Uterus (tissue), 4 donors: ENCODE measurements around the gene ZBTB49. TPM values are rescaled to one million over a fixed set of nuclear protein-coding genes. Genes with fewer than 3 reads are reported as not detected.
A peak's percentile ranks its signal among the peaks of the same experiment; 100 is the strongest.

Experiments
- DNase-seq, 2 donors: peaks; one replicate each; pipeline ENCODE4 v3.0.0-alpha.2; 2019 to 2020
- H3K27ac ChIP-seq, 2 donors: fragments of 200-600 bp; sonication (generic); 1 replicate in 1 of 2; 2 replicates in 1 of 2; pipeline ENCODE4 v1.5.1; 2016 to 2018
- H3K27me3 ChIP-seq, 2 donors: fragments of 200-600 bp; sonication (generic); one replicate each; pipeline ENCODE4 v1.5.1; 2018 to 2019; ENCODE audit warnings: control low read depth in 1 of 2
- H3K36me3 ChIP-seq, 2 donors: fragments of 200-600 bp; sonication (generic); one replicate each; pipeline ENCODE4 v1.5.1; 2019; ENCODE audit warnings: control low read depth in 1 of 2
- H3K4me1 ChIP-seq, 2 donors: fragments of 200-600 bp; sonication (generic); one replicate each; pipeline ENCODE4 v1.5.1; 2018 to 2019; ENCODE audit warnings: control low read depth in 1 of 2
- H3K4me3 ChIP-seq, 2 donors: fragments of 200-600 bp; sonication (generic); 1 replicate in 1 of 2; 2 replicates in 1 of 2; pipeline ENCODE4 v1.5.1; 2018 to 2019; ENCODE audit warnings: mild to moderate bottlenecking in 1 of 2
- H3K9me3 ChIP-seq, 2 donors: fragments of 200-600 bp; sonication (generic); one replicate each; pipeline ENCODE4 v1.5.1; 2019; ENCODE audit warnings: control low read depth in 1 of 2
- CTCF ChIP-seq, 4 experiments: fragments of 200-600 bp in 2 of 4; fragments of 450-650 bp in 2 of 4; sonication (generic) in 2 of 4; IDR thresholded peaks; one replicate each; pipeline ENCODE4 v1.5.1; 2016 to 2019; ENCODE audit warnings: antibody characterized with exemption in 4 of 4, mild to moderate bottlenecking in 2 of 4, moderate library complexity in 1 of 4
- POLR2A ChIP-seq, 2 donors: fragments of 450-650 bp; IDR thresholded peaks; one replicate each; pipeline ENCODE4 v1.6.1; 2016; ENCODE audit warnings: antibody characterized with exemption in 2 of 2, mild to moderate bottlenecking in 1 of 2, moderate library complexity in 1 of 2
- intact Hi-C: fragments of 100-400 bp; cut with DNase I; formaldehyde crosslinking; loops from one replicate; pipeline ENCODE4 v1.15.1; 2023; ENCODE audit warnings: low total_unique reads
- total RNA-seq, 4 donors: library from RNA; depleted of rRNA in 3 of 4; stranded (reverse); fragments of >200 nt in 3 of 4; gene quantifications; one replicate each; pipeline versions ENCODE4 v1.1.0 to v1.2.4, GENCODE V29; 2014 to 2023
- donor health status: DM: yes; HTN: yes; CAD: no.

ZBTB49 gene
- total RNA-seq, 4 donors from 2014 or later = 2.8 to 8.5 (median 6.6) TPM

- Histone ChIP-seq H3K36me3 (no peaks in the 10 kb centered on the region), H3K27ac (no peak overlapping the region), H3K27me3 (no peaks in the 10 kb centered on the region), H3K4me1 (no peaks in the 10 kb centered on the region), H3K4me3 (no peak overlapping the region), H3K9me3 (no peaks in the 10 kb centered on the region)
- DNase-seq = peak; percentile 24 to 37
- intact Hi-C loops = loop anchor here (10.0 kb wide), 1 partner anchor 80 kb away; no protein-coding TSS in a partner anchor
- TF ChIP-seq POLR2A (IDR thresholded peaks at IDR 0.05) = no peak
- peak; percentile 11 to 49 (median 36) for TF ChIP-seq CTCF (IDR thresholded peaks at IDR 0.05)
Observed at GRCh38 chr4:4334798-4335520, 44.9 kb downstream of the ZBTB49 start.

- Histone ChIP-seq H3K36me3 (no peaks in the 10 kb centered on the region), H3K9me3 (no peaks in the 10 kb centered on the region), H3K27ac (no peak overlapping the region), H3K4me1 (no peaks in the 10 kb centered on the region), H3K4me3 (no peak overlapping the region), H3K27me3 (no peaks in the 10 kb centered on the region)
- DNase-seq = no peak
- TF ChIP-seq CTCF (IDR thresholded peaks at IDR 0.05) (no peak), POLR2A (IDR thresholded peaks at IDR 0.05) (no peak)
- intact Hi-C loops = loop anchor here (10.0 kb wide), 1 partner anchor 84 kb away; no protein-coding TSS in a partner anchor
Observed at GRCh38 chr4:4338210-4339001, 48.4 kb downstream of the ZBTB49 start.

DNA sequence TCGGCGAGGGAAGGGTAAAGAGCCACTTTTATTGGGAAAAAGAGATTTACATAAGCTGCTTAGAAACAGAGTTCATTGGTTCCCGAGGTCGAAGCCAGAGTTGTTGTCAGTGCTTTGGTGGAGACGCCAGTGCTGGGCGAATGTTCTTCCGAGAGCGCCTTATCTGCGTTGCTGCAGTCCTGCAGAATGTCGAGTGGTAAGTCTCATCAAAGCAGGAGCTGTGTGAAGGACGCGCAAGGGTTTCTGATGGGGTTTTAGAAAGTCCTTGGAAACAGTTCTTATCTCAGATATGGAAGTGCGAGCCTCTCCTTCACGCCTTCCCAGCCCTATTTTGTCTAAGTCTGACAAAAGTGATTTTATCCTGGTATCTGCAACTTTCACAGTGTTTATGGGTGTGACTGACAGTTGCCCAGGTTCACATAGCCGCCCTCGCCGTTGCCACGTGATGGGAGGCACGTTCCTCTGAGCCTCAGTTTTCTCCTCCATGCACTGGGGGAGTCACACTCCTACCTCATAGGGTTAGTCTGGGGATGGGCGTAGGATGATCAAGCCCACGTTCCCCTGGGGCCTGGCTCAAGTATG, 49.5 kb downstream of the ZBTB49 start:
- DNase-seq = no peak
- no peaks in the 10 kb centered on the region for H3K9me3 ChIP-seq
- H3K27ac ChIP-seq = no peak overlapping the region
- no peak overlapping the region for H3K4me3 ChIP-seq
- TF ChIP-seq CTCF (IDR thresholded peaks at IDR 0.05) = no peak
- intact Hi-C loops = loop anchor here (10.0 kb wide), 1 partner anchor 85 kb away; no protein-coding TSS in a partner anchor
- no peaks in the 10 kb centered on the region for H3K4me1 ChIP-seq
- H3K36me3 ChIP-seq = no peaks in the 10 kb centered on the region
- no peaks in the 10 kb centered on the region for H3K27me3 ChIP-seq

DNA sequence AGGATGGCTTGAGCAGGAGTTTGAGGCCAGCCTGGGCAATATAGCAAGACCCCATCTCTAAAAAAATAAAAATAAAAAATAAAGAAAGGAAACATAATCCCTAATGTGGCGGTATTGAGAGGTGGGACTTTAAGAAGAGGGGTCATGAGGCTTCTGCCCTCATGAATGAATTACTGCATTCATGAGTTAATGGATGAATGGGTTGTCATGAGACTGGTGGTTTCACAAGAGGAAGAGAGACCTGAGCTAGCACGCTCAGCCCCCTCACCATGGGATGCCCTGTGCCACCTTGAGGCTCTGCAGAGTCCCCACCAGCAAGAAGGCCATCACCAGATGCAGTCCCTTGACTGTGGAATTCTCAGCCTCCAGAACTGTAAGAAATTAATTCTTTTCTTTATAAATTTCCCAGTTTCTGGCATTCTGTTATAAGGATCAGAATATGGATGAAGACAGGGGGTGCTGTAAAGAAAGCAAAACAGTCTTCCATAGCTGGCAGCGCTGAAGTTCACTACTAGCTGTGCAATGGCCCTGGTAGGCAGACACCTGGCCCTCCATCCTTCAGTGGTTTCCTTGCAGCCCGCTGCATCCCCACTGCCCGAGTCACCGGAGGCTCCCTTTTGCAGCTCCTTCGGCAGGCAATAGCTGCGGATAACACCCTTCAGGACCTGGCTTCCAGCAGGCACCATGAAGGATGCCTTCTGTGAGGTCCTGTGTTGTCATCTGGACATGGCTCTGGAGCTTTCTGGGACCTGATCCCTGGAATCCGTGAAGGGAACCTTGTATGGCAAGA, 52.0 kb downstream of the ZBTB49 start:
- no peaks in the 10 kb centered on the region for H3K9me3 ChIP-seq
- TF ChIP-seq CTCF (IDR thresholded peaks at IDR 0.05) (no peak), POLR2A (IDR thresholded peaks at IDR 0.05) (no peak)
- H3K4me1 ChIP-seq = no peaks in the 10 kb centered on the region
- intact Hi-C loops = no loop called here
- no peaks in the 10 kb centered on the region for H3K27me3 ChIP-seq
- no peak overlapping the region for H3K4me3 ChIP-seq
- H3K36me3 ChIP-seq = no peaks in the 10 kb centered on the region
- H3K27ac ChIP-seq = no peak overlapping the region
- DNase-seq = no peak
